Left hindlimb (tissue), 1 donor: ENCODE measurements around the gene ERCC1.
"Not testable (repeated sequence)": the region's sequence is repeated elsewhere in the genome, so short reads cannot be mapped to it uniquely, and the experiment has no call there.

Source experiments
- DNase-seq: peaks from one replicate; pipeline ENCODE4 v3.0.0-alpha.2; 2018

The ERCC1 gene

GRCh38 chr19:45428384-45429231, 4.9 kb upstream of the ERCC1 start:
- DNase-seq, result peak; percentile 76

- DNase-seq, result peak; percentile 73
Observed at GRCh38 chr19:45424191-45425058, 708 bp upstream of the ERCC1 start.

- DNase-seq, result no peak
Observed at GRCh38 chr19:45423033-45423588, 606 bp downstream of the ERCC1 start.

GRCh38 chr19:45421947-45422498, 1.7 kb downstream of the ERCC1 start:
- no peak for DNase-seq

GRCh38 chr19:45420871-45421270, 2.8 kb downstream of the ERCC1 start:
- DNase-seq, result no peak

GRCh38 chr19:45420356-45420755, 3.4 kb downstream of the ERCC1 start:
- DNase-seq, result no peak

GRCh38 chr19:45419895-45420294, 3.8 kb downstream of the ERCC1 start:
- no peak for DNase-seq

DNA sequence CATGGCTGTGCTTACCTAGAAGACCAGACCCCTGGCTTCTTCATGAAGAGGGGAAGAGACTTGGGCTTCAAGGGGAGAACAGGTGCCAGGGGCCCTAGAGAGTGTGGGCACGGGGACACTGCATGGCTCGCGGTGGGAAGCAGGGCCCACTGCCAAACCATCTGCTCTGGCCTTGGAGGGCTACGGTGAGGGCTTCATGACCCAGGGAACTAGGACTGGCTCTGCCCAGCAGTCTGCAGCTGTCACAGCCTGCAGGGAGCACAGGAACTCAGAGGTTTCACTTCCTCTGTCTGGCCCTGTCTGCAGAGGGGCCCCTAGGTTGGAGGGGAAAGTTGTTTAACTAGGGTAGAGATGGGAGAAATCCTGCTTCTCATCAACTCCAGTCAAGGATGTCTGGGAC, 4.3 kb downstream of the ERCC1 start:
- peak; percentile 60 for DNase-seq

DNA sequence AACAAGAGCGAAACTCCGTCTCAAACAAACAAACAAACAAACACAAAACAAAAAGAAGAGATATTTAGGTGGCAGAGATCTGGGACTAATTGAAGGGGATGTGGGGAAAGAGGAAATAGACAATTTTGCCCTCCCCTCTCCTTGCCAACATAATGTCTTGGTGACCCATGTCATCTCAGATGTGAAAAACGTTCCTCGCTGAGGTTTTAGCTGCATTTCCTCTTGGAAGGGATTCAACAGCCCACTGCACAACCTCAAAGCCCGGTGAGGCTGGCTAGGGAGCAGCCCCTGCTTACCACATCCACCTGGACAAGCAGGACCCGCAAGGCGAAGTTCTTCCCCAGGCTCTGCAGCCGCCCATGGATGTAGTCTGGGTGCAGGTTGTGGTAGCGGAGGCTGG, 4.9 kb downstream of the ERCC1 start:
- DNase-seq, result no peak

- DNase-seq, result no peak
Observed at GRCh38 chr19:45417151-45417550, 6.6 kb downstream of the ERCC1 start.

DNA sequence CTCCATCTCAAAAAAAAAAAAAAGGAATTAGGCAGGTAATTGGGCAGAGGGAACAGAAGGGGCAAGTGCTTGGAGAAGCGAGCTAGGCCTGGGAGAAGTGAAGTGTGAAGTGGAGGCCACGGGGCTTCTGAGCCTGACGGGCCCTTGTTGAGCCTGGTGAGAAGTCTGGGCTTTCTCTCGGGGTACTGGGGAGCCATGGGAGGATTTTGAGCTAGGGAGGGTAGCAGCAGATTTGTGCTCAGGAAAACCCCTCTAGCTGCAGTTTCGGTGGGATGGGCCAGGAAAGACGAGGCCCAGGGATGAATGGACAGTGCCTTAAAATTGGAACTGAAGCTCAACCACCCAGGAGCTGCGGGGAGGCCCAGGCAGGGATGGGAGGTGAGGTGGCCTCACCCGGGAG, 9.2 kb downstream of the ERCC1 start:
- no peak for DNase-seq

GRCh38 chr19:45413497-45413896, 10.2 kb downstream of the ERCC1 start:
- DNase-seq, result no peak

DNA sequence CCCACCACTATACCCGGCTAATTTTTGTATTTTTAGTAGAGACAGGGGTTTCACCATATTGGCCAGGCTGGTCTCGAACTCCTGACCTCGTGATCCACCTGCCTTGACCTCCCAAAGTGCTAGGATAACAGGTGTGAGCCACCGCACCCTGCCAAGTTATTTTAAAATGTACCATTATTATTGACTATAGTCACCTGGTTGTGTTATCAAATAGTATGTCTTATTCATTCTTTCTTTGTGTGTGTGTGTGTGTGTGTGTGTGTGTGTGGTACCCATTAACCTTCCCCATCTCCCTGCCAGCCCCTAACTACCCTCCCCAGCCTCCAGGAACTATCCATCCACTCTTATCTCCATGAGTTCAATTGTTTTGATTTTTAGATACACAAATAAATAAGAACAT, 13.4 kb downstream of the ERCC1 start:
- not testable (repeated sequence) for DNase-seq

DNA sequence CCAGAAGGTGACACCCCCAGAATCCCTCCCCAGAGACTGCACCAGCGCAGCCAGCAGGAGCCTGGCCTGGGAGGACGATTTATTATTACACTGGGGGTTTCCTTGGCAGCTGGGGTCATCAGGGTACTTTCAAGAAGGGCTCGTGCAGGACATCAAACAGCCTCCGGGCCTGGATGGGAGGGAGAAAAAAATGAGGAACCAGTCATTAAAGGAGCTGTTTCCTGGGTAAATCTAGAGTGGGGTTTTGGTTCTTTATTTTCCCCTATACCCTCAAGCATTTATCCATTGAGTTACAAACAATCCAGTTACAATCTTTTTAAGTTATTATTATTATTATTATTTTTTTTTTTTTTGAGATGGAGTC, 14.2 kb downstream of the ERCC1 start:
- no peak for DNase-seq

- no peak for DNase-seq
Observed at GRCh38 chr19:45408830-45409556, 14.7 kb downstream of the ERCC1 start.

DNA sequence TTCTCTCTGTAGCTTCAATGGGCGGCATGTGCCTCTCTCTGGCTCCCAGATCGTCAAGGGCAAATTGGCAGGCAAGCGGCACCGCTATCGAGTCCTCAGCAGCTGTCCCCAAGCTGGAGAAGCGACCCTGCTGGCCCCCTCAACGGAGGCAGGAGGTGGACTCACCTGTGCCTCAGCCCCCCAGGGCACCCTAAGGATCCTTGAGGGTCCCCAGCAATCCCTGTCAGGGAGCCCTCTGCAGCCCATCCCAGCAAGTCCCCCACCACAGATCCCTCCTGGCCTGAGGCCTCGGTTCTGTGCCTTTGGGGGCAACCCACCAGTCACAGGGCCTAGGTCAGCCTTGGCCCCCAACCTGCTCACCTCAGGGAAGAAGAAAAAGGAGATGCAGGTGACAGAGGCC, 15.6 kb downstream of the ERCC1 start:
- no peak for DNase-seq

- not testable (repeated sequence) for DNase-seq
Observed at GRCh38 chr19:45407585-45407984, 16.1 kb downstream of the ERCC1 start.

- no peak for DNase-seq
Observed at GRCh38 chr19:45407091-45407375, 16.7 kb downstream of the ERCC1 start.

DNA sequence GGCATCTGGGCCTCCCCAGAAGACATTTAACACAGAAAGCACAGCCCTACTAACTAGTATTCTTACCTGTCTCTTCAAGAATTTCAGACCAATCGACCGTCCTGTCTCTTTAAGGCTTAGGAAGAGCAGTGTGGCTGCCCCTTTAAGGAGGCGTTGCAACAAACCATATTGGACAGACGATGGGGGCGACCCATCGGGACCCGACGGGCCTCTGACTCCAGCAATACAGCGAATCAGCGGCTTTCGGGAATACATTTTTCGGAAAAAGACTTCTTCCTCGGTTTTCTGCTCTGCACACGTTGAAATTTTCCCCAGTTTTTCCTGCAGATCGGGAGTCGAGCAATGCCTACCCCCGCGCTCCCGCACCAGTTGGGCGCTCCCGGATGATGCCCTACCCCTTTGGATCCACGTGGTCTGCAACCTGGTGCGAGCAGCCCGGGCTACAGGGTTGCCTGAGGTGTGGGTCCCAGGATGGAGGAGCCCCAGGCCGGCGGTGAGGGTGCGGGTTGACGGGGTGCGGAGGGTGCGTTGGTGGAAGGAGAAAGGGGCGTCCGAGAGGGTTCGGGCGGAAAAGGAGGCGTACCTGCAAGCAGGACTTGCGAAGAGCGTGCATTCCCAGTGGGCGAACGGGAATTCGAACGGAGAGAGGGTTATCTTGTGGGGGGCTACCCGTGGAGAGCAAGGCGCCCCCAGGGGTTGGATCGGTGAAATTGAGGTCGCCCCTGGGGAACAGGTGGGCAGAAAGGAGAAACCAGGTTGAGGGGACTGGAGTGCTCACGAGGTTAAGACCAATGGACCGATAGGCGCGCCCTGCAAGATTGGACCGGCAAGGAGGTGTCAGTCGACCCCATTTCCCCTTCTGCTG, 17.3 kb downstream of the ERCC1 start, which contains the start of gene POLR1G:
TSS of gene POLR1G (plus strand) at position 419 of the 865 bp plus-strand sequence. CDS start at position 472, 53 bp downstream.
- DNase-seq, result peak; percentile 84

DNA sequence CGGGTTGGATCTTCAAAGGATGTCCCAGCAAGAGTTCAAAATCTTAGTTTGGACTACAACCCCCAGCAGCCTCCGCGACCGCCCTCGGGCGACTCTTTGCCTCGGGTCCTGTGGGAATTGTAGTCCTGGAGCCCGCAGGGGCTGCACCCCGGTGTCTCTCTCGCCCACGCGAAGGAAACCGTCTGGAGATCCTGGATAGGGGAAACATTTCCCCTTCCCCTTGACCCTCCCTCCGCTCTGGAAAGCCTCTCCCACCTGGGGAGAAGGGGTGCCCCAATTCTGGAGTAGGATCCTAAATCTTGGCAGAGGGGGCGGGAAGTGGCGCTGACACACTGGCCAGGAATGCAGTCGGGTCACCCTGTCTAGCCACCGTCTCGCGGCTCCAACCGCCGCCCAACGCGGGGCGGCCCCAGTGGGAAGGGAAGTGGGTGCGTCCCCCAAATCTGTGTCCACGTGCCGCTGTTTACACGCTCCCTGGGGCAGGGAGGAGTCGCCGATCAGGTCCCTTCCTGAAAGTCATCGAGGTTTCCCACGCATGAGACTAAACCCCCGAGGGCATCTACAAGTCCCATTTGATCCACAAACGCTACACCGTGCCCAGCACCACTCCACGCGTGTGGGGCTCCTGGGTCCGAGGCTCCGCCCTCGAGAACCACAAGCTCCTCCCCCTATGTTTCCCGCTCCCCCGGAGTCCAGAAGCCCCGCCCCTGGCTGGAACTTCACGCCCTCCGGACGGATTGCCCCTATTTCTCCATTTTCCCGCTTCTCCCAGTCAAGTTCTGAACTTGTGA, 18.1 kb downstream of the ERCC1 start:
- DNase-seq, result peak; percentile 87
